Measurements from ENCODE around the gene UBE2K.
"Not testable (repeated sequence)": the region's sequence is repeated elsewhere in the genome, so short reads cannot be mapped to it uniquely, and the experiment has no call there.

UBE2K gene

DNA sequence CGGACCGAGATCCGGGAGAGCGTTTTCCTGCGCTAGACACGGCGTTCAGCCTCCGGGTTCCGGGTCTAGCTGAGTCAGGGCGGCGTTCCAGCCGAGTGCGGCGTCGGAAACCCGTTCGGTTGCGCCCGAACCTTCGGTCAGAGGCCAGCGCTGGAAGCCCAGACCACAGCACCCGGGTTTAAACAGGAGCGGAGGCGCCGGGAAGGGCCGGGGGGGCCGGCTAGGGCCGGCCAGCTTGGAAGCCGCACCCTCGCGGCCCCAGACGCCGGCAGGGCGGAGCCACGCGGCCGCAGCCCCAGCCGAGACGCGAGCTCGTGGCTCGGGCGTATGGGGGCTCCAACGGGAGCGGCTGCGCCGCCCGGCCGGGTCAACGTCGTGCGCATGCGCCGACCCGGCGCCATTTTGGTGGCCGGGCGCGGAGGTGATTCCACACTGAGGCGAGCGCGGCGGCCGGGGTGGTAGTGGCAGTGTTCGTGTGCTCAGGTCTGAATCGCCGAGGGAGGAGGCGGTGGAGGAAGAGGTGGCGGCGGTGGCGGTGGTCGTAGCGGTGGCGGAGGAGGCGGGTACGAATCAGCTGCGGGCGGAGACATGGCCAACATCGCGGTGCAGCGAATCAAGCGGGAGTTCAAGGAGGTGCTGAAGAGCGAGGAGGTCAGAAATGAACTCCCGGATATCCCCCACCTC is at the start of gene UBE2K:
Gene UBE2K, plus strand, starts transcription at position 397 of the 684 bp plus-strand sequence. Its CDS starts 192 bp downstream, at position 589.
- DNase-seq = peak; percentile 8 to 89 (median 70)

DNA sequence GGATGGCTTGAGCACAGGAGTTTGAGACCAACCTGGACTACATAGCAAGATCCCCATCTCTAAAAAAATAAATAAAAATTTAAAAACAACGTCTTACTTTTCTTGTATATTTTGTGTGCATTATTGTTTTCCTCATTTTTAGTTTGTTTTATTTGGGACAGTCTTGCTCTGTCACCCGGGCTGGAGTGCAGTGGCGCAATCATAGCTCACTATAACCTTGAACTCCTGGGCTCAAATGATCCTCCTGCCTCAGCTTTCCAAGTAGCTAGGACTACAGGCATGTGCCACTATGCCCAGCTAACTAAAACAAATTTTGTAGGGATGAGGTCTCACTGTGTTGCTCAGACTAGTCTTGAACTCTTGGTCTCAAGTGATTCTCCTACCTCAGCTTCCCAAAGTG is 49.7 kb upstream of the UBE2K start:
- no peak for DNase-seq

DNA sequence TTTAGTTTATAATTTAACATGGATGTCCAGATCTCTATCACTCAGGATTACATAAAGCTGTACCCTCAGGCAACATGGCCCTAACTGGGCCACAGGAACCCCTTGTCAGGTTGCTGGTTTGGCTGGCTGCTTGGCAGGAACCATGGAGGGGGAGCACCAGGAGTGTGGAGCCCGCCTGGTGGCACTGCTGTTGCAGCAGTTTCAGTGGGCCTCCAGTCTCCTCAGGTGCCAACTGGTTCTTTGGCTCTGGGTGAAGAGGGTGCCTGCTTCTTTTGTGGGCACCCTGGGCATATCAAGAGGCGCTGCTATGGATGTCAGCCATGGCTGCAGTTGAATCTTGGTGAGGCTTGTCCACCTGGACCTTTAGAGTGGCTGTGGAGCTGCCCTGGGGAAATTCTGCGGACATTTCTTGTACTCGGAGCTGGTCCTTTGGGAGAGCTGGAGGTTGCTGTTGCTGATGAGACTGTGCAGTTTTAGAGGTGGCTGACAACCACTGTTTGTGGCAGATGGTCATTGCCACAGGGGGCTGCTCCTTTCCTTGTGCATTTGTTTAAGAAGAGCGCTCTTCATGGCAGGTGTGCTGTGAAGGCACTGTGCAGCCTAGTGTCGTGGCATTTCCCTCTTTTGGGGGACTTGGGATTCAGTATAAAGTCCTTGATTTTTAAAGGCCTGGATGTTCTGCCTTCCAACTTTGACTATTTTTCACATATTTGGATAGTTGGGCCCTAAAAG is 48.9 kb upstream of the UBE2K start:
- DNase-seq = no peak

GRCh38 chr4:39649639-39650265 is 48.2 kb upstream of the UBE2K start:
- DNase-seq = no peak

DNA sequence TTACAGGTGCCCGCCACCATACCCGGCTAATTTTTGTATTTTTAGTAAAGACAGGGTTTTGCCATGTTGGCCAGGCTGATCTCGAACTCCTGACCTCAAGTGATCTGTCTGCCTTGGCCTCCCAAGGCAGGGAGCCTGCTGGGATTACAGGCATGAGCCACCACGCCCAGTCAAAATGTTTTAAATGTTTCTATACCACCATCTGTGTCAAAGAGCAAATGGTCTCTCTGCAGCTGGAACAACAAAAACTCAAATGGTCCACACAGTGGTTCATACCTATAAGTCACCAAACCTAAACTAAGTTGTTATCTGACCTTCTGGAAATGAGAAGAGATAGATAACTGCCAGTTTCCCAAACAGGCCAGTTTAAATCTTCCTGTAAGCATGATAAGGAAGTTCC is 46.4 kb upstream of the UBE2K start:
- not testable (repeated sequence) for DNase-seq

- DNase-seq = no peak
Measured at GRCh38 chr4:39655211-39655610, 42.7 kb upstream of the UBE2K start.

DNA sequence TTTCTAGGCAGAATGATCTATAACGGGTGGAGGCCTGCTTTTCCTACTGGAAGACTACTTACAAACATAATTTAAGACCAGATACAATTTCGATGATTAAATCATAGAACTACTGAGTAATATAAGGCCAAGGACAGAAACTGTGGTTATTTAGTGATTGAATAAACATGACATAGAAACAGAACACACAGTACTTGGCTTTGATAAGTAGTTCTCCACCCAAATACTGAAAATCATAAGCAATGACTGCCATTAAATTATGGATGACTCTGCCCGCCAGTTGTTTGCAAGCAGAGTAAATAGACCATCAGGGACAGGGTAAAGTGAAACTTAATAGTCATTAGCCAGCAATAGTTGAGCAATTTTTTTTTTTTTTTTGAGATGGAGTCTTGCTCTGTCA is 42.1 kb upstream of the UBE2K start:
- DNase-seq = no peak

GRCh38 chr4:39656638-39657037 is 41.3 kb upstream of the UBE2K start:
- not testable (repeated sequence) for DNase-seq

- DNase-seq = no peak
Measured at GRCh38 chr4:39657465-39657864, 40.5 kb upstream of the UBE2K start.

DNA sequence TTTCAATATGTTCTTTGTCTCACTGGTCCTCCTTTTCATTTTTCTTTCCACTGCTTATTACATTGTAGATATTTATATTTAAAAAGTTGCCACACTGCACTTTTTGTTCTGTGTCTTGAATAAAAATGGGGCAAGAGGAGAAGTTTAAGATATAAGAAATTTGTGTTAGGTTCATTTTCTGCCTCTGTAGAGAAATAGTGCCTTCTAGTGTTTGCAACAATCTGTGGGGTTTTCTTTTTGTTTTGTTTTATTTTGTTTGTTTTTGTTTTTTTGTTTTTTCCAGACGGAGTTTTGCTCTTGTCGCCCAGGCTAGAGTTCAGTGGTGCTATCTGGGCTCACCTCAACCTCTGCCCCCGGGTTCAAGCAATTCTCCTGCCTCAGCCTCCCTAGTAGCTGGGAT is 39.2 kb upstream of the UBE2K start:
- no peak for DNase-seq

GRCh38 chr4:39660045-39660444 is 37.9 kb upstream of the UBE2K start:
- no peak for DNase-seq

GRCh38 chr4:39660757-39661156 is 37.2 kb upstream of the UBE2K start:
- no peak for DNase-seq

DNA sequence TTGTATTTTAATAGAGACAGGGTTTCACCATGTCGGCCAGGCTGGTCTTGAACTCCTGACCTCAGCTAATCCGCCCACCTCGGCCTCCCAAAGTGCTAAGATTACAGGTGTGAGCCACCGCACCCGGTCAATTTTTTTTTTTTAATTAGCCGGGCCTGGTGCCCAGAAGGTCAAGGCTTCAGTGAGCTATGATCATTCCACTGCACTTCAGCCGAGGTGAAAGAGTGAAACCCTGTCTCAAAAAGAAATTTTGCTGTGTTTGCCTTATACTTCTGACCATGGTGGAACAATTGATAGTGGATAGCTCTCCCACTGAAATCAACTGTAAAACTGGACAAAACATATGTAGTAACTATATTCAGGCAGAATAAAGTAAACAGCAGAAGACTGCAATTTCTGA is 35.3 kb upstream of the UBE2K start:
- DNase-seq = no peak

- DNase-seq = no peak
Measured at GRCh38 chr4:39664828-39665731, 32.9 kb upstream of the UBE2K start.

- DNase-seq = no peak
Measured at GRCh38 chr4:39667706-39668105, 30.2 kb upstream of the UBE2K start.

- DNase-seq = no peak
Measured at GRCh38 chr4:39668887-39669286, 29.0 kb upstream of the UBE2K start.

- not testable (repeated sequence) for DNase-seq
Measured at GRCh38 chr4:39670296-39670695, 27.6 kb upstream of the UBE2K start.

GRCh38 chr4:39675681-39676080 is 22.3 kb upstream of the UBE2K start:
- not testable (repeated sequence) for DNase-seq

- not testable (repeated sequence) for DNase-seq
Measured at GRCh38 chr4:39681003-39681402, 16.9 kb upstream of the UBE2K start.

DNA sequence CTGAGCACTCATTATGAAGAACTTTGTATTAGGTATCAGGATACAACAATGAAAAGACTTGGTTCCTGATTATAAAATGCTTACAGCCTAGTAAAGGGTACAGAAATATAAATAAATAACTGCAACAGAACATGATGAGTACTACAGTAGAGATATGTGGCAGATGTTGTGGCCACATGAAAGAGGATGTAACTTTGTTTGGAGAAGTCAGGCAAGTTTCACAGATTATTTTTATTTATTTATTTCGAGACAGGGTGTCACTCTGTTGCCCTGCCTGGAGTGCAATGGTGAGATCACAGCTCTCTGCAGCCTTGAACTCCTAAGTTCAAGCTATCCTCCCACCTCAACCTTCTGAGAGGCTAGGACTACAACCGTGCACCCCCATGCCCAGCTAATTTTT is 15.8 kb upstream of the UBE2K start:
- no peak for DNase-seq

DNA sequence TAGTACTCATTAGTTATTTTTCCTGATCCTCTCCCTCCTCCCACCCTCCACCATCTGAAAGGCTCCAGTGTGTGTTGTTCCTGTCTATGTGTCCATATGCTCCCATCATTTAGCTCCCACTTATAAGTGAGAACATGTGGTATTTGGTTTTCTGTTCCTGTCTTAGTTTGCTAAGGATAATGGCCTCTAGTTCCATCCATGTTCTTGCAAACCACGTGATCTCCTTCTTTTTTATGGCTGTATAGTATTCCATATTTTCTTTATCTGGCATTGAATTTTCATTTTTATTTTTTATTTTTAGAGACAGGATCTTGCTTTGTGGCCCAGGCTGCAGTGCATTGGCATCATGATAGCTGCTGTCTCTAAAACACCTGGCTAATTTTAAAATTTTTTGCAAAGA is 11.9 kb upstream of the UBE2K start:
- no peak for DNase-seq

GRCh38 chr4:39687014-39687413 is 10.9 kb upstream of the UBE2K start:
- no peak for DNase-seq

Measured in amygdala (tissue), 56 donors.